IPS-15b (cell line): ENCODE measurements around the gene CACNA1G.

Experiments
- H3K27me3 ChIP-seq: one replicate; pipeline ENCODE4 v1.6.1; 2013; ENCODE audit warnings: low read length; ENCODE audit not compliant: control insufficient read depth, insufficient read depth
- H3K36me3 ChIP-seq: one replicate; pipeline ENCODE4 v1.6.1; 2013; ENCODE audit warnings: low read length; ENCODE audit not compliant: control insufficient read depth, insufficient read depth
- H3K4me1 ChIP-seq: one replicate; pipeline ENCODE4 v1.6.1; 2013; ENCODE audit warnings: mild to moderate bottlenecking, low read length; ENCODE audit not compliant: control insufficient read depth, insufficient read depth
- H3K4me3 ChIP-seq: one replicate; pipeline ENCODE4 v1.5.1; 2013; ENCODE audit warnings: low read depth, low read length
- H3K9ac ChIP-seq: one replicate; pipeline ENCODE4 v1.6.1; 2013; ENCODE audit warnings: low read depth, mild to moderate bottlenecking, low read length
- H3K9me3 ChIP-seq: one replicate; pipeline ENCODE4 v1.6.1; 2013; ENCODE audit warnings: mild to moderate bottlenecking, low read length; ENCODE audit not compliant: control insufficient read depth, insufficient read depth

CACNA1G gene

DNA sequence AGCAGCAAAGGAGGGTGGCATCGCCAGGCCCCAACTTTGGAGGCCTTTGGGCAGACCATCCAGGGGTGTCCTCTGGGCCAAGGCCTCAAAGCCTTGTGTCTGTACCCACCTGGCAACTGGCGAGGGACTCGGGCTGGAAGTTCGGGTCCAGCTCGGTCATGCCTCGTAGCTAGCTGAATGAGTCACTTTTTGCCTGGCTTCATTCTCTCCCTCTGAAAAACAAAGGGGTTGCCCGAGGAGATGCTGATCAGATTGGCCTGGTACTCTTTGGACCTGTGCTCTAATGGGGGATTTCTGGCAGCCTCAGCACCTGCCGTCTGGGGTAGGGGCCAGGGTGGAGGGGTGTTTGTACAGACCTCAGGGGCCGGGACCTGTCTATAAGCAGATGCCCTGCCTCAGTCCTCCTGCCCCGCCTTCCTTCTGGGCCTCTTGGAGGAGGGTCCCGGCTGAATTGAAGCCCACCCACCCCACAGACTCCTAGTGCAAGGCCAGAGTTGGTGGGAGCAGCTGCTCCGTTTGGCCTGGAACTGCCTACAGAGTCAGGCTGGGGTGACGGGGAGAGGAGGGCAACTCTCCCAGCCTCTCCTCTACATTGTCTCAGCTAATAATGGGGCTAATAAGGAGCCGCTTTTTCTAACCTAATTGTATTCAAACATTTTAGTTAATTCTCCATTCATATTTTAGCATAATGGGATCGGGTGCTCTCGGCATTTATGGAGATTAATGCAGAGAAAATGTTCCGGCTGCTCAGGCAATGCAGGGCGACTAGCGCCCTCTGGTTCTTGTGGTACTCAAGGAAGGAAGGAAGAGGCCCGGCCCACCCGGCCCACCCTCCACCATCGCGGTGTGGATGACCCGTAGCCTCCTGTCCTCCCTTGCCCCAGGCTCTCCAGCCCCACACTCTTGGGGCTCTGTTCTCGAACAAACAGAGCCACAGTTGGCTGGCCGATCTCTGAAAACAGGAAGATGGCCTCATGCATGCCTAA, 52.8 kb downstream of the CACNA1G start:
- Histone ChIP-seq H3K36me3 (no peaks in the 10 kb centered on the region), H3K4me1 (no peaks in the 10 kb centered on the region), H3K4me3 (no peak overlapping the region), H3K27me3 (no peaks in the 10 kb centered on the region), H3K9ac (no peak overlapping the region), H3K9me3 (no peaks in the 10 kb centered on the region)

DNA sequence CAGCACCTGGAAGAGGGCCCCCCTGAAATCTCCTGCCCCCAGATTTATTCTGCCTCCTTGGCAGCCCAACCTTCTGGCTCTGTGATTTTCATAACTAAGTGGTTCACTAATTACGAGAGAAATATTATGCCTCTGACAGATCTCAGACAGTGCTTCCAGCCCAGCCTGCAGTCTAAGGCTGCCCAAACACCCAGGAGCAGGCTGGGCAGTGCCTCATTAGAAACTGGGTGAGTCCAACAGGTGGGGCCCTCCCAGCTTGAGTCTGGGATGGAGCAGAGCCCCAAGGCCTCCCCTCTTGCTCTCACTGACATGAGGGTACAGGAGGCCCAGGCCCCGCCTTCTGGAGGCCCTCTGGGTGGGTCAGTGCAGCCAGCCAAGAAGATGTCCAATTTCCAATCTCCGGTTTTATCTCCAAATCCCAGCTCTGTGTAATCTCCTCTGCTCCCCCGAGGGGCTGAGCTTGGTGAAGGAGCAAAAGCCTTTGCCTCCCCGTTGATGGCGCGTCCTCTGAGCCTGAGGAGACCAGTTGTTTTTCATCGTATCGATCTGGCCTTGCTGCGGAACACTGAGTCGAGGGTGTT, 54.0 kb downstream of the CACNA1G start:
- no peaks in the 10 kb centered on the region for H3K36me3 ChIP-seq
- H3K9ac ChIP-seq, result no peak overlapping the region
- H3K4me1 ChIP-seq, result no peaks in the 10 kb centered on the region
- no peaks in the 10 kb centered on the region for H3K27me3 ChIP-seq
- no peaks in the 10 kb centered on the region for H3K9me3 ChIP-seq
- no peak overlapping the region for H3K4me3 ChIP-seq

DNA sequence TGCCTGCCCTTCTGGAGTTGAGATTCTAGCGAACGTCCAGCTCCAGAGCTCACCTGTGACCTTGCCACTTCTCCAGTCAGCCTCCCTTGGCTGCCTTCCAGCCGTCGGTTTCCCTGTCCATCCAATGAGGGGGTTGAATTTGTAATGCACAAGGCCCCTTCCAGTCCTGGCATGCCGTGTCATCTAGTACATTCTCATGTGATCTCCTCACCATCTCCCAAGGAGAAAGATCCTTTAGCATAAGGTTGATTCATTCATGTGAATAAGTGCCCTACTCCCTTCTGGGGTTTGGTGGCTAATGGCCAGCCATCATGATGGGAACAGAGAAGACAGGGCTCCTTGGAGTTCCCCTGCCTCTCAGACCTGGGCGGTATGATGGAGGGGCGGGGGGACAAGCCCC, 55.3 kb downstream of the CACNA1G start:
- H3K4me3 ChIP-seq, result no peak overlapping the region
- no peaks in the 10 kb centered on the region for H3K9me3 ChIP-seq
- no peaks in the 10 kb centered on the region for H3K4me1 ChIP-seq
- H3K9ac ChIP-seq, result no peak overlapping the region
- H3K27me3 ChIP-seq, result no peaks in the 10 kb centered on the region
- no peaks in the 10 kb centered on the region for H3K36me3 ChIP-seq

DNA sequence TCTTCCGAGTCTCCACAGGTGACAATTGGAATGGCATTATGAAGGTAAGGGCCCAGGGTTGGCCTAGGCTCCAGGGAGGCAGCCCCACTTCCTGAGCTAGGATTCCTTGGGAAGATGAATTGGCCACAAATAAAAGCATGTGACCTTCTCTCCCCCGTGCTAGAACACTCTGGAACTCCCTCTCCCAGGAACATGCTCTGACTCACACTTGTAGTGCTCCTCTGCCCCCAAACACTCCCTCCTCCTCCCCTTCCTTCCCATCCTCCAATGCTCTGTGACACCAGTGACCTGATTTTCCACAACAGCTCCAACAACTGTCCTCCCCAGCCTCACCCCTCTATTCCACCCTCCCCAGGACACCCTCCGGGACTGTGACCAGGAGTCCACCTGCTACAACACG, 57.8 kb downstream of the CACNA1G start:
- Histone ChIP-seq H3K27me3 (peaks cover 3% of the 10 kb centered on the region), H3K36me3 (no peaks in the 10 kb centered on the region), H3K9me3 (no peaks in the 10 kb centered on the region), H3K9ac (no peak overlapping the region), H3K4me1 (peaks cover 6% of the 10 kb centered on the region), H3K4me3 (no peak overlapping the region)

DNA sequence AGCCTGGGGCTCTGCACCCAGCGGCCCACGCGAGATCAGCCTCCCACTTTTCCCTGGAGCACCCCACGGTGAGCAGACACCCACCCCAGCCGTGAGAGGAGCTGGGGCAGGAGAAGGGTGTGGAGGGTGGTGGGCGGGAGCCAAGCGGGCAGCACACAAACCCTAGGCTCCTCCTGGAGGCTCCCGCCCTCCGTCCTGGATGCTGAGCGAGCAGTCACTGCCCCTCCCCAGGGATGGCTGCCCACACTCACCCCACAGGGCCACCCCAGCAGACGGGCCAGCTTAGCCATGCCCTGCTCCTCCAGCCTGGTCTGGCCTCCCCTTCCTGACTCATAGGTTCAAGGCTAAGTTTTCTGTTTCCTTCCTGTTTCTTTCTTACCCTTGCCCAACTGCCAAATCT, 58.4 kb downstream of the CACNA1G start:
- H3K9ac ChIP-seq, result no peak overlapping the region
- no peaks in the 10 kb centered on the region for H3K9me3 ChIP-seq
- H3K36me3 ChIP-seq, result no peaks in the 10 kb centered on the region
- H3K4me3 ChIP-seq, result no peak overlapping the region
- peaks cover 7% of the 10 kb centered on the region for H3K4me1 ChIP-seq
- H3K27me3 ChIP-seq, result peaks cover 3% of the 10 kb centered on the region

DNA sequence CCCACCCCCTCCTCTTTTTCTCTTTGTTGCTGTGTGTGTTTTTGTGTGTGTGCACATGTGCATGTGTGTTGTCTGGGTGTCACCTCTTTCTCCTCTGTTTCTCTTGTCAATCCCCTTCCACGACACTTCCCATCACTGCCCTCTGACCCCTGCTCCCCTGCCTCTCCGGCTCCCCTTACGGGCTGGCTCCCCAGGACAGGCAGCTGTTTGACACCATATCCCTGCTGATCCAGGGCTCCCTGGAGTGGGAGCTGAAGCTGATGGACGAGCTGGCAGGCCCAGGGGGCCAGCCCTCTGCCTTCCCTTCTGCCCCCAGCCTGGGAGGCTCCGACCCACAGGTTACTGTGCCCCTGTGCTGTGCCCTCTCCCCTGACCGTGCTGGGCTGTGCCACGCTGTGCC, 59.0 kb downstream of the CACNA1G start:
- H3K9me3 ChIP-seq, result no peaks in the 10 kb centered on the region
- peaks cover 7% of the 10 kb centered on the region for H3K4me1 ChIP-seq
- peaks cover 3% of the 10 kb centered on the region for H3K27me3 ChIP-seq
- H3K36me3 ChIP-seq, result no peaks in the 10 kb centered on the region
- H3K9ac ChIP-seq, result no peak overlapping the region
- no peak overlapping the region for H3K4me3 ChIP-seq

DNA sequence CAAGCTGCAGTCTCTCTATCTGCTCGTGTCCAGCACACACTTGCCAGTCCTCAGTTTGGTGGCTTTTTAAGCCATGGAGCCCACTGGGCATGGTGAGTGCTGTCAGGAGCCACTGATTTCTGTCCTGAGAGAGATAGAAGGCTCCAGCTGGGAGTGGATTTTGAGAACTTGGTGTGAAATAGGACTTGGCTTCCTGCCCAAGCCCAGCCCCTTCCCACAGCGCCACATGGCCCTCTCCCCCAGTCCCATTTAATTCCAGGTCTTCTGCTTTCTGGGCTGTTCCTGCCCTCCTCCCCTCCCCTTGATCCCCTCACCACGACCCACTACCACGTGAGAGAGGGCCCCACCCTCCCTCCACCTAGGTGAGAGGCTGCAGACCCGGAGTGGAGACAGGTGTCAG, 59.7 kb downstream of the CACNA1G start:
- H3K9ac ChIP-seq, result no peak overlapping the region
- peaks cover 3% of the 10 kb centered on the region for H3K27me3 ChIP-seq
- H3K36me3 ChIP-seq, result no peaks in the 10 kb centered on the region

DNA sequence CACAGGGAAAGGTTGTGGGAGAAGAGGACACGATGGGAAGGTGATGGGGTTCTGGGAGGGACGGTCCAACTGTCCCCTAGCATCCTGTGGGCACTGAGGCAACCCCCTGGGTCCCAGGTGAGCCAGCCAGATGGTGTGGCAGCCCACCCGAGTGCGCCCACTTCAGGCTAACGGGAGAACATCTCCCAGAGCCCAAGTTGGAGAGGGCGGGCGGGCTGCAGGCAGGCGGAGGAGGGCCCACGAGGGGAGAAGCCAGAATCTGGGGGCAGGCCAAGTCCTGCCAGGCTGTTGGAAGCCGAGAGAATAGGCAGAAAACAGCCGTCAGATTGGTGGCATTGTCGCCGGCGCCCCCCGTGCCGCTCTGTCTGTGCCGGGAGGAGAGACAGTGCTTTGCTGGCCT, 60.3 kb downstream of the CACNA1G start:
- H3K4me1 ChIP-seq, result peaks cover 7% of the 10 kb centered on the region
- no peak overlapping the region for H3K9ac ChIP-seq
- H3K27me3 ChIP-seq, result peaks cover 3% of the 10 kb centered on the region
- no peak overlapping the region for H3K4me3 ChIP-seq
- H3K9me3 ChIP-seq, result no peaks in the 10 kb centered on the region
- no peaks in the 10 kb centered on the region for H3K36me3 ChIP-seq

More for the DNA sequence above, 59.7 kb downstream of the CACNA1G start:
- Histone ChIP-seq H3K4me1 (peaks cover 7% of the 10 kb centered on the region), H3K4me3 (no peak overlapping the region), H3K9me3 (no peaks in the 10 kb centered on the region)

DNA sequence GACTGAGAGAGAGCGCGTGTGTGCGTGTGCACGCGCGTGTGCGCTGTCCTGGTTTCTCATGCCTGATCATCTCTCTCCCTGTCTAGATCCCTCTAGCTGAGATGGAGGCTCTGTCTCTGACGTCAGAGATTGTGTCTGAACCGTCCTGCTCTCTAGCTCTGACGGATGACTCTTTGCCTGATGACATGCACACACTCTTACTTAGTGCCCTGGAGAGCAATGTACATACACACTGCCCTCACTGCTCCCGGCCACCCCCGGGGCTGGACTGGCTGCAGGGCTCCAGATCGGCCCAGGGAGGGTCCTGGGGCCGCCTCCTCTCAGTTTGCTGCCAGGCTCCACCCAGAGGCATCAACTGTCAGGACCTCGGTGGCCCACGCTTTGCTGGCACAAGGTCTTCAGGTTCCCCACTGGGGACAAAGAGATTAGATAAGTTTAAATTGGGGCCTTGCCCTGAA, 61.1 kb downstream of the CACNA1G start:
- H3K4me3 ChIP-seq, result no peak overlapping the region

DNA sequence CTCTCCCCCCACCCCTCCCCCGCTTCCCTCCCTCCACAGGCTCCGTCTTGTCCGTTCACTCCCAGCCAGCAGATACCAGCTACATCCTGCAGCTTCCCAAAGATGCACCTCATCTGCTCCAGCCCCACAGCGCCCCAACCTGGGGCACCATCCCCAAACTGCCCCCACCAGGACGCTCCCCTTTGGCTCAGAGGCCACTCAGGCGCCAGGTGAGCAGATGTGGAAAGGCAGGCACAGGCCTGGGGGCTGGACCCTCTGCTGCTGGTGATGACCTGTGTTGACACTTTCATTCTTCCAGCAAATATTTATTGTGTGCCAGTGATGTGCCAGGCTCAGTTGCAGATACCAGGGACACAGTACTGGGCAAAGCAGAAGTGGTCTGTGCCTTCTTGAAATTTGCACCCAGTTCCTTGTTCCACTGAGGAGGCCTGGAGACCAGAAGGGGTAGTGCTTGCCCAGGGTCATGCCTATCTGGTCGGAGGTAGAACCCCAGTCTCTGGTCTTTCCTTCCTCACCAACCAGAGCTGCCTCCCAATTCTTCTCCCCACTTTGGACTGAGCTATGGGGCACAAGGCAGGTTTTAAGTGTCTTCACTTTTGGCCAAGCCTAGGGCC, 63.9 kb downstream of the CACNA1G start:
- H3K9me3 ChIP-seq, result no peaks in the 10 kb centered on the region
- H3K4me3 ChIP-seq, result no peak overlapping the region
- H3K4me1 ChIP-seq, result peaks cover 15% of the 10 kb centered on the region
- no peak overlapping the region for H3K9ac ChIP-seq
- H3K36me3 ChIP-seq, result no peaks in the 10 kb centered on the region
- peaks cover 3% of the 10 kb centered on the region for H3K27me3 ChIP-seq

More for the DNA sequence above, 61.1 kb downstream of the CACNA1G start:
- H3K9ac ChIP-seq, result no peak overlapping the region
- H3K36me3 ChIP-seq, result no peaks in the 10 kb centered on the region
- H3K4me1 ChIP-seq, result peaks cover 7% of the 10 kb centered on the region
- H3K27me3 ChIP-seq, result peaks cover 3% of the 10 kb centered on the region
- no peaks in the 10 kb centered on the region for H3K9me3 ChIP-seq

DNA sequence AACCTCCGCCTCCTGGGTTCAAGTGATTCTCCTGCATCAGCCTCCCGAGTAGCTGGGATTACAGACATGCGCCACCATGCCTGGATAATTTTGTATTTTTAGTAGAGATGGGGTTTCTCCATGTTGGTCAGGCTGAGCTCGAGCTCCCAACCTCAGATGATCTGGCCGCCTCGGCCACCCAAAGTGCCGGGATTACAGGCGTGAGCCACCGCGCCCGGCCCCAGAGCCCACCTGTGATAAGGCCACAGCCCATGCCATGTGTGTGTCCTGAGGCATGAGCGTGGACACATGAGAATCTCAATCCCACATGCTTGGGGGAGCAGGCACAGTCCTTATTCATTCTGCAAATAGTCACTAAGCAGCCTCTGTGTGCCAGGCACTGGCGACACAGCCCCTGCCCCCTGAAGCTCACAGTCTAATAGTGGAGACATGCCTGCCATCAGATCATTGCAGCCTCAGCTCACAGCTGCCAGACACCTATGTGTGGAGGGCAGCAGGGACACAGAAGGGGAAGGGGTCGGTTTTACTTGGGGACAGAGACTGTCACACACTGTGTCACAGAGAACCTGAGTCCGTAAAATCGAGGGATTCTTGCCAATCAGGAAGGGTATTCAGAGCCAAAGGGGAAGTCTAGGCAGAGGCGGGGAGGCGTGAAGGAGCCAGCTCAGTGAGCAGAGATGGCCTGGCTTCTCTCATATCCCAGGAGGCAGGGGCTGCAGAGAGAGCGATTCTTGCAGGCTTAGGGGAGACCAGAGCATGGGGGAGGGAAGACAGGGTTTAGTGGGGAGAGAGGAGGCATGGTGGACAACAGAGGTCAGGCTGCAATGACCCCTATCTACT, 64.7 kb downstream of the CACNA1G start:
- no peak overlapping the region for H3K9ac ChIP-seq
- H3K4me3 ChIP-seq, result no peak overlapping the region
- H3K36me3 ChIP-seq, result no peaks in the 10 kb centered on the region
- peaks cover 3% of the 10 kb centered on the region for H3K27me3 ChIP-seq
- no peaks in the 10 kb centered on the region for H3K9me3 ChIP-seq
- peaks cover 15% of the 10 kb centered on the region for H3K4me1 ChIP-seq
